Stomach (tissue), 4 donors: ENCODE results near the gene ADGRF3.
"Not testable (repeated sequence)": the region's sequence is repeated elsewhere in the genome, so short reads cannot be mapped to it uniquely, and the experiment has no call there.

Source experiments
- CTCF ChIP-seq, 7 experiments: fragments of 450-650 bp in 4 of 7; fragments of 200-600 bp in 3 of 7; sonication (generic) in 3 of 7; IDR thresholded peaks; one replicate each; pipeline ENCODE4 v1.5.1; 2016 to 2019; ENCODE audit warnings: antibody characterized with exemption in 7 of 7, control low read depth in 2 of 7, mild to moderate bottlenecking in 1 of 7
- EP300 ChIP-seq: sonication (generic); formaldehyde crosslinking; IDR thresholded peaks from one replicate; pipeline ENCODE4 v1.6.1; 2017; ENCODE audit warnings: antibody characterized with exemption
- POLR2A ChIP-seq, 4 donors: fragments of 450-650 bp; IDR thresholded peaks; one replicate each; pipeline ENCODE4 v1.6.1; 2016; ENCODE audit warnings: antibody characterized with exemption in 4 of 4, control low read depth in 2 of 4, mild to moderate bottlenecking in 1 of 4, moderate library complexity in 1 of 4
- POLR2AphosphoS5 ChIP-seq, 3 donors: sonication (generic); formaldehyde crosslinking; IDR thresholded peaks; one replicate each; pipeline ENCODE4 v1.6.1; 2016; ENCODE audit warnings: antibody characterized with exemption in 3 of 3

GRCh38 chr2:26329083-26329482, 17.5 kb downstream of the ADGRF3 start:
- not testable (repeated sequence) for TF ChIP-seq POLR2AphosphoS5 (IDR thresholded peaks at IDR 0.05); CTCF (IDR thresholded peaks at IDR 0.05); POLR2A (IDR thresholded peaks at IDR 0.05); EP300
